H1 (cell line): ENCODE data around the gene ANKMY2.

Experiments used
- EP300 ChIP-seq, 2 experiments: IDR thresholded peaks; 1 replicate in 1 of 2; 2 replicates in 1 of 2; pipeline ENCODE4 v1.6.1; 2011 to 2012; ENCODE audit warnings: low read depth in 2 of 2, low read length in 2 of 2, mild to moderate bottlenecking in 2 of 2, borderline replicate concordance in 1 of 2, inconsistent platforms in 1 of 2, moderate library complexity in 1 of 2
- PHF8 ChIP-seq: fragments of 200-600 bp; sonication (generic); conservative IDR thresholded peaks from 2 replicates; pipeline ENCODE4 v1.7.1; 2012; ENCODE audit warnings: low read depth, mild to moderate bottlenecking, inconsistent platforms, low read length, moderate library complexity
- TF ChIP-seq, protein P1 (sequence below), 3 experiments: IDR thresholded peaks; 1 replicate in 2 of 3; 2 replicates in 1 of 3; pipeline versions ENCODE4 v1.5.1 to v1.6.1; 2011; ENCODE audit warnings: low read length in 3 of 3, mild to moderate bottlenecking in 3 of 3, inconsistent platforms in 2 of 3, low read depth in 1 of 3, moderate library complexity in 1 of 3; ENCODE audit not compliant: insufficient read depth in 1 of 3; ENCODE audit errors: control extremely low read depth in 1 of 3

DNA sequence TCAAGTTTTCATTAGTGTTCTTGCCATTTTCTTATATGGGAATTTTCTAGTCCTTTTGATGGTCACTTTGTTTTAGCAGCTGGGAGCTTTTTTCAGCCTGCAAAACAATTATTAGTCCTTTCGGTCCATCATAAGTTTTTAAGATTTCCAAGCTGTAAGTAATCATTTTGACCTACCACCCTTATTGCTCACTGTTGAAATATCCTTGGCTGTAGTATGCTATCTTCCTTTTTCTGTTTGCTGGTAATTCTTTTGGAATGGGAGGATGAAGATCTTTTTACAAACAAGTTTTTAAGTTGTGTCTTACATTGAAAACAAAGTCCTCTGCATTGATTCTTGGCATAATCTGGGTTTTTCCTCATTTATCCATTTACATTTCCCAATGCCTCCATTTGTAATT is 24.5 kb upstream of the ANKMY2 start:
- TF ChIP-seq, protein P1, sequence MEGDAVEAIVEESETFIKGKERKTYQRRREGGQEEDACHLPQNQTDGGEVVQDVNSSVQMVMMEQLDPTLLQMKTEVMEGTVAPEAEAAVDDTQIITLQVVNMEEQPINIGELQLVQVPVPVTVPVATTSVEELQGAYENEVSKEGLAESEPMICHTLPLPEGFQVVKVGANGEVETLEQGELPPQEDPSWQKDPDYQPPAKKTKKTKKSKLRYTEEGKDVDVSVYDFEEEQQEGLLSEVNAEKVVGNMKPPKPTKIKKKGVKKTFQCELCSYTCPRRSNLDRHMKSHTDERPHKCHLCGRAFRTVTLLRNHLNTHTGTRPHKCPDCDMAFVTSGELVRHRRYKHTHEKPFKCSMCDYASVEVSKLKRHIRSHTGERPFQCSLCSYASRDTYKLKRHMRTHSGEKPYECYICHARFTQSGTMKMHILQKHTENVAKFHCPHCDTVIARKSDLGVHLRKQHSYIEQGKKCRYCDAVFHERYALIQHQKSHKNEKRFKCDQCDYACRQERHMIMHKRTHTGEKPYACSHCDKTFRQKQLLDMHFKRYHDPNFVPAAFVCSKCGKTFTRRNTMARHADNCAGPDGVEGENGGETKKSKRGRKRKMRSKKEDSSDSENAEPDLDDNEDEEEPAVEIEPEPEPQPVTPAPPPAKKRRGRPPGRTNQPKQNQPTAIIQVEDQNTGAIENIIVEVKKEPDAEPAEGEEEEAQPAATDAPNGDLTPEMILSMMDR (IDR thresholded peaks at IDR 0.05; ENCODE audit: control extremely low read depth in 1 of 3, insufficient read depth in 1 of 3, low read depth in 1 of 3, low read length in 3 of 3), result no peak
- no peak for TF ChIP-seq PHF8
- TF ChIP-seq EP300 (IDR thresholded peaks at IDR 0.05; ENCODE audit: borderline replicate concordance in 1 of 2, low read depth in 2 of 2, low read length in 2 of 2), result no peak
